GM23338 (cell line): ENCODE data around the gene TBX3. TPM values are rescaled to one million over a fixed set of nuclear protein-coding genes. Genes with fewer than 3 reads are reported as not detected.

Experiments
- CREB1 ChIP-seq: fragments of 250-450 bp; sonication (Bioruptor Pico); IDR thresholded peaks from 2 replicates; pipeline ENCODE4 v1.5.0; 2020; ENCODE audit warnings: low read depth, mild to moderate bottlenecking, moderate library complexity
- EZH2 ChIP-seq: fragments of 200-600 bp; sonication (generic); IDR thresholded peaks from one replicate; pipeline ENCODE4 v1.8.0; 2017; ENCODE audit warnings: antibody characterized with exemption, mild to moderate bottlenecking, low read depth; ENCODE audit not compliant: unreplicated experiment
- JUNB ChIP-seq: IDR thresholded peaks from one replicate; pipeline ENCODE4 v1.6.1; 2016; ENCODE audit warnings: antibody characterized with exemption; ENCODE audit not compliant: unreplicated experiment
- REST ChIP-seq: IDR thresholded peaks from one replicate; pipeline ENCODE4 v1.6.1; 2018; ENCODE audit warnings: antibody characterized with exemption; ENCODE audit not compliant: unreplicated experiment
- ZNF114 ChIP-seq: fragments of 250-450 bp; sonication (Bioruptor Pico); IDR thresholded peaks from 2 replicates; pipeline ENCODE4 v1.5.0; 2020; ENCODE audit warnings: mild to moderate bottlenecking, moderate library complexity
- ZNF331 ChIP-seq: fragments of 250-450 bp; sonication (Bioruptor Pico); IDR thresholded peaks from 2 replicates; pipeline ENCODE4 v1.5.0; 2020; ENCODE audit warnings: low read depth, mild to moderate bottlenecking, moderate library complexity
- polyA plus RNA-seq: library from polyadenylated mRNA; unstranded; fragments of >200 nt; fragmentation: Nextera tagmentation; extraction: Ambion mirVana; gene quantifications from 2 replicates; pipeline ENCODE4 v1.2.1, GENCODE V29; 2016
- total RNA-seq: library from RNA; depleted of rRNA; stranded (reverse); fragments of >200 nt; shearing (Covaris generic); gene quantifications from 2 replicates; pipeline ENCODE4 v1.2.3, GENCODE V29; 2014
- TF ChIP-seq, protein P1 (sequence below): fragments of 250-450 bp; sonication (Bioruptor Pico); IDR thresholded peaks from 2 replicates; pipeline ENCODE4 v1.5.0; 2020; ENCODE audit warnings: mild to moderate bottlenecking, moderate library complexity

TBX3 gene
- total and polyA plus RNA-seq, 2 experiments from 2014 or later: 0.18 to 0.24 TPM

DNA sequence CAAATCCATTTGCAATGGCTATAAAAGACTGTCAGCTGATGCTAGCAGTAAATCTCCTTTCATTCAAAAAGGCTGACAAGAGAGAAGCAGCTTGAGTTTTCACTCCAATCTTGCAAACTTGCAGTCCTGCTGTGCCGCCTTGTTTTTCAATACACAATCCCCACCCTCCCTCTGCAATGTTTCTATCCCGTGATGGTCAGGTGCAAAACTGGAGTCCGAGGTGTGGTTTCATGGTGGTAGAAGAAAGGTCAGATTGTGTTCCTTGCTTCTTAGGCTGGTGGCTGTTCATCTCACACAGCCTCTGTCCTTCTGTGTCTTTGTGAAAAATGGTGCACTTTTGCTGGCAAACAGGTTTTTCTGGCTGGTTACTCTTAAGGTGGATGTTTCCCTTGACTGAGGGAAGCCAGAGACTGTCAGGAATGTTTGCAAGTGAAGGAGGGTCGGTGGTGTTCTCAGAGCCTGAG is 27.7 kb upstream of the TBX3 start (continued):
- TF ChIP-seq, protein P1, sequence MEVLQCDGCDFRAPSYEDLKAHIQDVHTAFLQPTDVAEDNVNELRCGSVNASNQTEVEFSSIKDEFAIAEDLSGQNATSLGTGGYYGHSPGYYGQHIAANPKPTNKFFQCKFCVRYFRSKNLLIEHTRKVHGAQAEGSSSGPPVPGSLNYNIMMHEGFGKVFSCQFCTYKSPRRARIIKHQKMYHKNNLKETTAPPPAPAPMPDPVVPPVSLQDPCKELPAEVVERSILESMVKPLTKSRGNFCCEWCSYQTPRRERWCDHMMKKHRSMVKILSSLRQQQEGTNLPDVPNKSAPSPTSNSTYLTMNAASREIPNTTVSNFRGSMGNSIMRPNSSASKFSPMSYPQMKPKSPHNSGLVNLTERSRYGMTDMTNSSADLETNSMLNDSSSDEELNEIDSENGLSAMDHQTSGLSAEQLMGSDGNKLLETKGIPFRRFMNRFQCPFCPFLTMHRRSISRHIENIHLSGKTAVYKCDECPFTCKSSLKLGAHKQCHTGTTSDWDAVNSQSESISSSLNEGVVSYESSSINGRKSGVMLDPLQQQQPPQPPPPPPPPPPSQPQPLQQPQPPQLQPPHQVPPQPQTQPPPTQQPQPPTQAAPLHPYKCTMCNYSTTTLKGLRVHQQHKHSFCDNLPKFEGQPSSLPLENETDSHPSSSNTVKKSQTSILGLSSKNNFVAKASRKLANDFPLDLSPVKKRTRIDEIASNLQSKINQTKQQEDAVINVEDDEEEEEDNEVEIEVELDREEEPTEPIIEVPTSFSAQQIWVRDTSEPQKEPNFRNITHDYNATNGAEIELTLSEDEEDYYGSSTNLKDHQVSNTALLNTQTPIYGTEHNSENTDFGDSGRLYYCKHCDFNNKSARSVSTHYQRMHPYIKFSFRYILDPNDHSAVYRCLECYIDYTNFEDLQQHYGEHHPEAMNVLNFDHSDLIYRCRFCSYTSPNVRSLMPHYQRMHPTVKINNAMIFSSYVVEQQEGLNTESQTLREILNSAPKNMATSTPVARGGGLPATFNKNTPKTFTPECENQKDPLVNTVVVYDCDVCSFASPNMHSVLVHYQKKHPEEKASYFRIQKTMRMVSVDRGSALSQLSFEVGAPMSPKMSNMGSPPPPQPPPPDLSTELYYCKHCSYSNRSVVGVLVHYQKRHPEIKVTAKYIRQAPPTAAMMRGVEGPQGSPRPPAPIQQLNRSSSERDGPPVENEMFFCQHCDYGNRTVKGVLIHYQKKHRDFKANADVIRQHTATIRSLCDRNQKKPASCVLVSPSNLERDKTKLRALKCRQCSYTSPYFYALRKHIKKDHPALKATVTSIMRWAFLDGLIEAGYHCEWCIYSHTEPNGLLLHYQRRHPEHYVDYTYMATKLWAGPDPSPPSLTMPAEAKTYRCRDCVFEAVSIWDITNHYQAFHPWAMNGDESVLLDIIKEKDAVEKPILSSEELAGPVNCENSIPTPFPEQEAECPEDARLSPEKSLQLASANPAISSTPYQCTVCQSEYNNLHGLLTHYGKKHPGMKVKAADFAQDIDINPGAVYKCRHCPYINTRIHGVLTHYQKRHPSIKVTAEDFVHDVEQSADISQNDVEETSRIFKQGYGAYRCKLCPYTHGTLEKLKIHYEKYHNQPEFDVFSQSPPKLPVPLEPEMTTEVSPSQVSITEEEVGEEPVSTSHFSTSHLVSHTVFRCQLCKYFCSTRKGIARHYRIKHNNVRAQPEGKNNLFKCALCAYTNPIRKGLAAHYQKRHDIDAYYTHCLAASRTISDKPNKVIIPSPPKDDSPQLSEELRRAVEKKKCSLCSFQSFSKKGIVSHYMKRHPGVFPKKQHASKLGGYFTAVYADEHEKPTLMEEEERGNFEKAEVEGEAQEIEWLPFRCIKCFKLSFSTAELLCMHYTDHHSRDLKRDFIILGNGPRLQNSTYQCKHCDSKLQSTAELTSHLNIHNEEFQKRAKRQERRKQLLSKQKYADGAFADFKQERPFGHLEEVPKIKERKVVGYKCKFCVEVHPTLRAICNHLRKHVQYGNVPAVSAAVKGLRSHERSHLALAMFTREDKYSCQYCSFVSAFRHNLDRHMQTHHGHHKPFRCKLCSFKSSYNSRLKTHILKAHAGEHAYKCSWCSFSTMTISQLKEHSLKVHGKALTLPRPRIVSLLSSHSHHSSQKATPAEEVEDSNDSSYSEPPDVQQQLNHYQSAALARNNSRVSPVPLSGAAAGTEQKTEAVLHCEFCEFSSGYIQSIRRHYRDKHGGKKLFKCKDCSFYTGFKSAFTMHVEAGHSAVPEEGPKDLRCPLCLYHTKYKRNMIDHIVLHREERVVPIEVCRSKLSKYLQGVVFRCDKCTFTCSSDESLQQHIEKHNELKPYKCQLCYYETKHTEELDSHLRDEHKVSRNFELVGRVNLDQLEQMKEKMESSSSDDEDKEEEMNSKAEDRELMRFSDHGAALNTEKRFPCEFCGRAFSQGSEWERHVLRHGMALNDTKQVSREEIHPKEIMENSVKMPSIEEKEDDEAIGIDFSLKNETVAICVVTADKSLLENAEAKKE (CRISPR knock-in tag): no peak
- TF ChIP-seq JUNB: no peak
- no peak for TF ChIP-seq ZNF114
- TF ChIP-seq REST: no peak
- TF ChIP-seq ZNF331 (CRISPR knock-in tag): no peak
- TF ChIP-seq CREB1 (CRISPR knock-in tag): no peak
- no peak for TF ChIP-seq EZH2
